Measurements from ENCODE around the gene DRC1.

DRC1 gene

GRCh38 chr2:26463244-26464192 is 61.8 kb downstream of the DRC1 start:
- TF ChIP-seq POLR2AphosphoS5 (IDR thresholded peaks at IDR 0.05; ENCODE audit: low read depth) (no peak), REST (IDR thresholded peaks at IDR 0.05; ENCODE audit: insufficient replicate concordance, low read depth) (no peak), GABPA (IDR thresholded peaks at IDR 0.05; ENCODE audit: low read depth) (no peak), SPI1 (IDR thresholded peaks at IDR 0.05; ENCODE audit: borderline replicate concordance, low read depth) (no peak)
- TF ChIP-seq, protein P1, sequence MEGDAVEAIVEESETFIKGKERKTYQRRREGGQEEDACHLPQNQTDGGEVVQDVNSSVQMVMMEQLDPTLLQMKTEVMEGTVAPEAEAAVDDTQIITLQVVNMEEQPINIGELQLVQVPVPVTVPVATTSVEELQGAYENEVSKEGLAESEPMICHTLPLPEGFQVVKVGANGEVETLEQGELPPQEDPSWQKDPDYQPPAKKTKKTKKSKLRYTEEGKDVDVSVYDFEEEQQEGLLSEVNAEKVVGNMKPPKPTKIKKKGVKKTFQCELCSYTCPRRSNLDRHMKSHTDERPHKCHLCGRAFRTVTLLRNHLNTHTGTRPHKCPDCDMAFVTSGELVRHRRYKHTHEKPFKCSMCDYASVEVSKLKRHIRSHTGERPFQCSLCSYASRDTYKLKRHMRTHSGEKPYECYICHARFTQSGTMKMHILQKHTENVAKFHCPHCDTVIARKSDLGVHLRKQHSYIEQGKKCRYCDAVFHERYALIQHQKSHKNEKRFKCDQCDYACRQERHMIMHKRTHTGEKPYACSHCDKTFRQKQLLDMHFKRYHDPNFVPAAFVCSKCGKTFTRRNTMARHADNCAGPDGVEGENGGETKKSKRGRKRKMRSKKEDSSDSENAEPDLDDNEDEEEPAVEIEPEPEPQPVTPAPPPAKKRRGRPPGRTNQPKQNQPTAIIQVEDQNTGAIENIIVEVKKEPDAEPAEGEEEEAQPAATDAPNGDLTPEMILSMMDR (IDR thresholded peaks at IDR 0.05; ENCODE audit: insufficient read depth, low read length): no peak
- Histone ChIP-seq H3K27ac (replicated peaks) (no peak overlapping the region), H3K27me3 (ENCODE audit: insufficient read depth, poor library complexity, severe bottlenecking) (no peaks in the 10 kb centered on the region), H3K4me3 (replicated peaks; ENCODE audit: insufficient read depth, low read length) (no peak overlapping the region)
- DNase-seq (ENCODE audit: low read depth in 1 of 2, low spot score in 1 of 2): no peak

- Histone ChIP-seq H3K27me3 (ENCODE audit: insufficient read depth, poor library complexity, severe bottlenecking) (no peaks in the 10 kb centered on the region), H3K27ac (replicated peaks) (no peak overlapping the region), H3K4me3 (replicated peaks; ENCODE audit: insufficient read depth, low read length) (no peak overlapping the region)
- no peak for TF ChIP-seq POLR2AphosphoS5 (IDR thresholded peaks at IDR 0.05; ENCODE audit: low read depth)
- no peak for TF ChIP-seq GABPA (IDR thresholded peaks at IDR 0.05; ENCODE audit: low read depth)
- no peak for TF ChIP-seq SPI1 (IDR thresholded peaks at IDR 0.05; ENCODE audit: borderline replicate concordance, low read depth)
- TF ChIP-seq REST (IDR thresholded peaks at IDR 0.05; ENCODE audit: insufficient replicate concordance, low read depth): no peak
- TF ChIP-seq, protein P1 (IDR thresholded peaks at IDR 0.05; ENCODE audit: insufficient read depth, low read length): no peak
- DNase-seq (ENCODE audit: low read depth in 1 of 2, low spot score in 1 of 2): no peak
Observed at GRCh38 chr2:26464390-26465265, 62.9 kb downstream of the DRC1 start.

- H3K27me3 ChIP-seq (ENCODE audit: insufficient read depth, poor library complexity, severe bottlenecking): no peaks in the 10 kb centered on the region
- no peak overlapping the region for H3K27ac ChIP-seq (replicated peaks)
- DNase-seq (ENCODE audit: low read depth in 1 of 2, low spot score in 1 of 2): no peak
- H3K4me3 ChIP-seq (replicated peaks; ENCODE audit: insufficient read depth, low read length): no peak overlapping the region
- TF ChIP-seq POLR2AphosphoS5 (IDR thresholded peaks at IDR 0.05; ENCODE audit: low read depth) (no peak), GABPA (IDR thresholded peaks at IDR 0.05; ENCODE audit: low read depth) (no peak)
Observed at GRCh38 chr2:26465266-26465925, 63.7 kb downstream of the DRC1 start.

Data from HL-60 (cell line).